Neuron (in vitro differentiated cells): Measurements from ENCODE around the gene LARGE1.
"Not testable (repeated sequence)": the region's sequence is repeated elsewhere in the genome, so short reads cannot be mapped to it uniquely, and the experiment has no call there.

ENCODE experiments used
- H2AFZ ChIP-seq: one replicate; pipeline ENCODE4 v1.6.1; 2013; ENCODE audit warnings: low read depth, mild to moderate bottlenecking, inconsistent platforms, low read length, moderate library complexity
- H3K27me3 ChIP-seq: one replicate; pipeline ENCODE4 v1.6.1; 2013; ENCODE audit warnings: low read length; ENCODE audit not compliant: insufficient read depth
- H3K36me3 ChIP-seq: one replicate; pipeline ENCODE4 v1.6.1; 2013; ENCODE audit warnings: low read length; ENCODE audit not compliant: insufficient read depth
- H3K4me1 ChIP-seq: one replicate; pipeline ENCODE4 v1.6.1; 2013; ENCODE audit warnings: low read length; ENCODE audit not compliant: insufficient read depth
- H3K4me3 ChIP-seq: 2 replicates; pipeline ENCODE4 v1.5.1; 2013; ENCODE audit warnings: mild to moderate bottlenecking, low read length, moderate library complexity
- H3K9me3 ChIP-seq: one replicate; pipeline ENCODE4 v1.6.1; 2013; ENCODE audit warnings: low read length

LARGE1 gene

GRCh38 chr22:33858653-33859052 lies 61.6 kb downstream of the LARGE1 start:
- H3K9me3 ChIP-seq, H3K27me3 ChIP-seq, H2AFZ ChIP-seq, H3K36me3 ChIP-seq, H3K4me3 ChIP-seq, H3K4me1 ChIP-seq: not testable (repeated sequence)

GRCh38 chr22:33857767-33858166 lies 62.5 kb downstream of the LARGE1 start:
- H3K9me3 ChIP-seq, H2AFZ ChIP-seq, H3K4me1 ChIP-seq, H3K36me3 ChIP-seq, H3K4me3 ChIP-seq, H3K27me3 ChIP-seq: not testable (repeated sequence)

- no peak overlapping the region for H2AFZ ChIP-seq
- H3K4me3 ChIP-seq, result no peak overlapping the region
- H3K4me1 ChIP-seq, result peaks cover 11% of the 10 kb centered on the region
- no peaks in the 10 kb centered on the region for H3K36me3 ChIP-seq
- H3K27me3 ChIP-seq, result no peaks in the 10 kb centered on the region
- no peaks in the 10 kb centered on the region for H3K9me3 ChIP-seq
These were observed 65.6 kb downstream of the LARGE1 start for GRCh38 chr22:33854724-33855123.

DNA sequence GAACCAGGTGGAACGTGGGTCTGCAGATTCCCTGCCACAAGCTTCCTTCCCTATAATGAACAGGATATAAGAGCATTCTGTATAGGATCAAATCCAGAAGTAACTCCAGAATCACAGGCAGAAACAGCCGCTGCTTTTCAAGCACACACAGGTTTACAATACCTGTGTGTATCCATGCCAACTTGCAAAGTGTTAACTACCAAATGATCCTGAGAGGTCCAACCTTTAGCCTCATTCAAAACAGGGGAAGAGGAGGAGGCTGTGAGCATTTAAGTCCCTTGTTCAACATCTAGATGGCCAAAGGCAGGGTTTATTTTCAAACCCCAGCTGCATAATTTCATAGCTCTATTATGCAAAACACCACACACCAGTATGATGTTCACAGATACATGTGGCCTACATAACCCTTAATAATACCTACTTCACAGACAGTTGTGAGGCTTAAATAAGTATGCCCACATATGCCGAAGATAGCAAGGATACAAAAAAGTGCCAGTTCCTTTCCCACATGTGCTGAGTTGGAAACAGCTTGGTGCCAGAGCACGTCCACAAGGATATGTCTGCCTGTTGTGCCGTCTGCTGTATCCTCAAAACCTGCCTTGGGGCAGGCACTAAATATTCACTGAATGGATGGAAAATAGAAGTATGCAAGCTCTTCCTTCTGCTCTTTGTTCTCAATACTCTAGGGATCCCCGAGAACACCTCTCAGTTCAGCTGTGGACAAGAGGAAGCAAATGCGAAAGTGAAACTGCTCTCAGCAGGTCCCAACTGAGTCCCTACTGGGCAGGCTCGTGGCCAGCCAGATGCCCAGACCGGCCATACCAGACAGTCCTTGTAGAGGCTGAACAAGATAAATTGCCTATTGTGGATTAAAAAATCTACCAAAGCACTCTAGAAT lies 66.8 kb downstream of the LARGE1 start:
- no peaks in the 10 kb centered on the region for H3K27me3 ChIP-seq
- H3K4me1 ChIP-seq, result peaks cover 11% of the 10 kb centered on the region
- no peaks in the 10 kb centered on the region for H3K36me3 ChIP-seq
- H3K9me3 ChIP-seq, result no peaks in the 10 kb centered on the region
- no peak overlapping the region for H2AFZ ChIP-seq
- no peak overlapping the region for H3K4me3 ChIP-seq

DNA sequence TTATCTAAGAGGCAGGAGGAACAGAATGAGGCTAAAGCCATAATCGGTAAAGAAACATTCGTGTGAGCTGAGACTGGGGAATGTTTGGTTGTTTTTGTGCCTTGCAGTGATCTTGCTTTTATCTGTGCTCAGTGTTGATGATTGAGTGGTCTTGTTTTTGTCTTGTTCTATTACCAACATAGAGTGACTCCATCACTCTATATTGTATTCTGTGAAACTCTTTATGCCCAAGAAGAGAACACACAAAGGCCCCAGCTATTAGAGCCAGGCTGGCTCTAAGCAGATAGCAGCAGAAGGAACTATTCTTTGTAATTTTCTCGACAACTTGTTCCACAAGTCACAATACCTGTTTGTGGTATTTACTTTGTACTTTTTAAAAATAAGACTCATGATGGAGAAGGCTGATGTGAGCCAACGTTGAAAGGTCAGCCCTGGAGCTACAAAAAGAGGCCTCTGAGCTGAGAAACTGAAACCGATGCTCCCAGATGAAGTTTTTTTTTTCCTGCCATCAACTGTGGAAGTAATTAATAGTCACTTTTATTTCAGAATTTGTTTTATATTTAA lies 68.4 kb downstream of the LARGE1 start:
- Histone ChIP-seq H2AFZ (no peak overlapping the region), H3K27me3 (no peaks in the 10 kb centered on the region), H3K36me3 (no peaks in the 10 kb centered on the region), H3K4me3 (no peak overlapping the region), H3K4me1 (peaks cover 11% of the 10 kb centered on the region), H3K9me3 (no peaks in the 10 kb centered on the region)

DNA sequence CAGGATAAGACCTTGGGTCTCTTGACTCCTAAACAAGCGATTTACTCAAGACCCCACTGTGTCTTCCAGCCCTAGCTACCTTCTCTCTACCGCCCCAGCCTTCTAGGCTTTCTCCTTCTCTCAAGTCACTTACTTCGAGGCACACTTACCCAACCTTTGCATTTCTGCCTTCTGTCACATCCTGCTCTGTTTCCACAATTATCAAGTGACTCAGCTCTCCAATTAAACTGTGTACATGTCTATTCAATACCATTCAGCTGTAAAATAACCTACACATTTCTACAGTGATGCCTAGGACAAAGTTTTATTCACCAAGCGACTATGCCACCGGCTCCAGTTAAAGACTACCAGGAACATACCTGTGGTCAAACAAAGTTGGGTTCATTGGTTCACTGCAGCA lies 69.0 kb downstream of the LARGE1 start:
- Histone ChIP-seq H3K9me3 (no peaks in the 10 kb centered on the region), H3K27me3 (no peaks in the 10 kb centered on the region), H2AFZ (no peak overlapping the region), H3K4me1 (peaks cover 11% of the 10 kb centered on the region), H3K4me3 (no peak overlapping the region), H3K36me3 (no peaks in the 10 kb centered on the region)

- Histone ChIP-seq H3K36me3 (no peaks in the 10 kb centered on the region), H3K4me1 (peaks cover 11% of the 10 kb centered on the region), H3K9me3 (no peaks in the 10 kb centered on the region), H3K27me3 (no peaks in the 10 kb centered on the region), H2AFZ (no peak overlapping the region), H3K4me3 (no peak overlapping the region)
These were observed 69.6 kb downstream of the LARGE1 start for GRCh38 chr22:33850724-33851123.

DNA sequence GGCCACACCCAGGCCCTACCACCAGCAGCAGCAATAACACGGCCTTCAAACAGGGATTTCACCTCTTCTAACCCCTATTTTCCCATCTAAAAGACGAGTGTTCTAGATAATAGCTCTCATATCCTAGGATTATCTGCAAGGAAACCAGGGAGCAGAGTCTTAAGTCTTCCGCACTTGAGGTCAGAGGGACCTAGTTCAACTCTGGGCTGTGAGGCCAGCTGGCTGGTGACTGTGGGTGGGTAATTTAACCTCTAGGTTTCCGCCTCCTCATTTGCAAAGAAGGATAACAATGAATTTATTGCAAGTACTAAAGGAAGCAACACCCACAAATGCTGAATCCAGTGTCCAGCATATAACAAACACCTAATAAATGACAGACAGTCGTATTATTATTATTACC lies 70.1 kb downstream of the LARGE1 start:
- no peak overlapping the region for H2AFZ ChIP-seq
- no peak overlapping the region for H3K4me3 ChIP-seq
- no peaks in the 10 kb centered on the region for H3K9me3 ChIP-seq
- H3K27me3 ChIP-seq, result no peaks in the 10 kb centered on the region
- peaks cover 11% of the 10 kb centered on the region for H3K4me1 ChIP-seq
- H3K36me3 ChIP-seq, result no peaks in the 10 kb centered on the region

DNA sequence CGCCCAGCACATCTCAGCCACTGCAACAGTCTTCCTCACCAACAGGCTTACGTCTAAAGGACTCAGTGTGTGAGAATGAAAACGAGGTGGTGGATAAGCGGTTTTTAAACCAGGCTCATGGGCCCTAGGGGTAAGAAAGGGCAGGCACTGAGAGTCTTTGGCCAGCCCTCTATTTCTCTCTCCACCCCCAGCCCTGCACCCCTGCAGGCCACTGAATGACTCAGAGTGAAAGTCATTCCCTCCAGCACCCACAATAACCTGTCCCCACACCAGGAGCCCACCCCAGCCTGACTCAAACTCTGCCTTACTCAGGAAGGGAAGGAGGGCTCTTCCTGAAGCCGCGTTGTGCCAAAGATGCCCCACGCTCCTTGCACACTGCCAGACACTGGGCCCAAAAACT lies 72.0 kb downstream of the LARGE1 start:
- H3K4me3 ChIP-seq, result no peak overlapping the region
- H3K9me3 ChIP-seq, result no peaks in the 10 kb centered on the region
- no peak overlapping the region for H2AFZ ChIP-seq
- H3K27me3 ChIP-seq, result no peaks in the 10 kb centered on the region
- H3K36me3 ChIP-seq, result no peaks in the 10 kb centered on the region
- H3K4me1 ChIP-seq, result peaks cover 7% of the 10 kb centered on the region

DNA sequence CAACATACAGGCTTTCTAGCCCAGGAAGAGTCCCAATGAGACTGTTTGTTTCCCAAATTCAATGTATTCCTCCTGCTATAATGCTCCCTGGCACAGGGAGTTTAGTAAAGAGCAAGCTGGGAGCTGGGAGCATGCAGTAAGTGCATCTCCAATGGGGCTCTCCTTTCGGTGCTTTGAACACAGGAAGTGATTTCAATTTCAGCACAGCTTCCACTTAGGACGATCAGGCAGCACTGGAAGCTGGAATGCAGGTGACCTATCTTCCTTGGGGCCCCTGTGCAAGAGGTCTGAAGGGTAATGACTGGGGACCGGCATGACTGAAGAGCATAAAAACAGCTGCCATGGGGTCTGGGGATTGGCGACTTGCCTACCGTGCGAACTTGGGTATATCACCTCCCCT lies 76.0 kb downstream of the LARGE1 start:
- Histone ChIP-seq H2AFZ (no peak overlapping the region), H3K36me3 (no peaks in the 10 kb centered on the region), H3K27me3 (no peaks in the 10 kb centered on the region), H3K9me3 (no peaks in the 10 kb centered on the region), H3K4me3 (no peak overlapping the region), H3K4me1 (no peaks in the 10 kb centered on the region)

GRCh38 chr22:33842421-33843094 lies 77.7 kb downstream of the LARGE1 start:
- no peaks in the 10 kb centered on the region for H3K4me1 ChIP-seq
- no peak overlapping the region for H3K4me3 ChIP-seq
- H2AFZ ChIP-seq, result no peak overlapping the region
- no peaks in the 10 kb centered on the region for H3K9me3 ChIP-seq
- no peaks in the 10 kb centered on the region for H3K27me3 ChIP-seq
- no peaks in the 10 kb centered on the region for H3K36me3 ChIP-seq

DNA sequence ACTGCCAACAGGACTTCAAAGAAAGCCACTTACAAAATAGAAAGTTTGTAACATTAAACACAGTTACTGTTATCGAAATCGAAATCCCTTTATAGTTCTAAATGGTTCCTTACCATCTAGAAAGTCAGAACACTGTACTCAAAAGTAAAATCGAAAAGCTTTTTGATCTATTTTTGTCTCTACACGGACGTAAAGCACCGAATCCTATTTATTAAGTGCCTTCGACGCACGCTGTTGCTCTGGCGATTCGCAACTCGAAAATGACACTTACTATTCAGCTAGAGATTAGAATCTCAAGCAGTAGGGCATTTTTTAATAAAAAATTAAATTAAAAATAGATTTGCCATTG lies 78.3 kb downstream of the LARGE1 start:
- Histone ChIP-seq H2AFZ (no peak overlapping the region), H3K4me3 (no peak overlapping the region), H3K9me3 (no peaks in the 10 kb centered on the region), H3K27me3 (no peaks in the 10 kb centered on the region), H3K36me3 (no peaks in the 10 kb centered on the region), H3K4me1 (no peaks in the 10 kb centered on the region)

- Histone ChIP-seq H3K27me3 (no peaks in the 10 kb centered on the region), H3K4me3 (no peak overlapping the region), H3K4me1 (no peaks in the 10 kb centered on the region), H3K9me3 (no peaks in the 10 kb centered on the region), H3K36me3 (no peaks in the 10 kb centered on the region), H2AFZ (no peak overlapping the region)
These were observed 78.8 kb downstream of the LARGE1 start for GRCh38 chr22:33841281-33842005.
